Kidney epithelial cell (primary cell): Measurements from ENCODE around the gene WT1. TPM values are rescaled to one million over a fixed set of nuclear protein-coding genes. Genes with fewer than 3 reads are reported as not detected.

Experiments used
- DNase-seq: peaks from one replicate; pipeline ENCODE4 v3.0.0-alpha.2; 2010; ENCODE audit warnings: low read depth
- H3K27me3 ChIP-seq: 2 replicates; pipeline ENCODE4 v1.6.0; 2011; ENCODE audit warnings: low read length; ENCODE audit not compliant: control insufficient read depth, insufficient read depth
- H3K36me3 ChIP-seq: 2 replicates; pipeline ENCODE4 v1.5.1; 2011; ENCODE audit warnings: low read length; ENCODE audit not compliant: control insufficient read depth, insufficient read depth
- H3K4me3 ChIP-seq: 2 replicates; pipeline ENCODE4 v1.5.1; 2011; ENCODE audit warnings: low read depth, mild to moderate bottlenecking, control low read depth, low read length
- CTCF ChIP-seq: IDR thresholded peaks from 2 replicates; pipeline ENCODE4 v1.5.1; 2011; ENCODE audit warnings: mild to moderate bottlenecking, moderate library complexity, low read length, control low read depth, inconsistent platforms; ENCODE audit not compliant: insufficient read depth, poor library complexity, severe bottlenecking
- total RNA-seq: library from RNA; depleted of rRNA; stranded (reverse); fragments of >200 nt; gene quantifications from 2 replicates; pipeline ENCODE4 v1.2.3, GENCODE V29; 2015

The WT1 gene
- total RNA-seq, 1 donor from 2014 or later = 8.5 TPM

GRCh38 chr11:32392840-32393239 is 42.5 kb downstream of the WT1 start:
- Histone ChIP-seq H3K36me3 (no peaks in the 10 kb centered on the region), H3K4me3 (no peak overlapping the region), H3K27me3 (no peaks in the 10 kb centered on the region)
- no peak for TF ChIP-seq CTCF
- DNase-seq = no peak

GRCh38 chr11:32391956-32392553 is 43.3 kb downstream of the WT1 start:
- Histone ChIP-seq H3K4me3 (no peak overlapping the region), H3K27me3 (no peaks in the 10 kb centered on the region), H3K36me3 (no peaks in the 10 kb centered on the region)
- DNase-seq = peak; percentile 49
- no peak for TF ChIP-seq CTCF

GRCh38 chr11:32391479-32391878 is 43.9 kb downstream of the WT1 start:
- Histone ChIP-seq H3K4me3 (no peak overlapping the region), H3K27me3 (no peaks in the 10 kb centered on the region), H3K36me3 (no peaks in the 10 kb centered on the region)
- TF ChIP-seq CTCF = no peak
- DNase-seq = no peak

GRCh38 chr11:32390712-32391111 is 44.6 kb downstream of the WT1 start:
- TF ChIP-seq CTCF = no peak
- no peak for DNase-seq
- Histone ChIP-seq H3K36me3 (no peaks in the 10 kb centered on the region), H3K27me3 (no peaks in the 10 kb centered on the region), H3K4me3 (no peak overlapping the region)

- DNase-seq = no peak
- Histone ChIP-seq H3K27me3 (no peaks in the 10 kb centered on the region), H3K36me3 (no peaks in the 10 kb centered on the region), H3K4me3 (no peak overlapping the region)
- no peak for TF ChIP-seq CTCF
These were observed 46.2 kb downstream of the WT1 start for GRCh38 chr11:32388871-32389770.
